ENCODE data around the gene MTAP.

DNA sequence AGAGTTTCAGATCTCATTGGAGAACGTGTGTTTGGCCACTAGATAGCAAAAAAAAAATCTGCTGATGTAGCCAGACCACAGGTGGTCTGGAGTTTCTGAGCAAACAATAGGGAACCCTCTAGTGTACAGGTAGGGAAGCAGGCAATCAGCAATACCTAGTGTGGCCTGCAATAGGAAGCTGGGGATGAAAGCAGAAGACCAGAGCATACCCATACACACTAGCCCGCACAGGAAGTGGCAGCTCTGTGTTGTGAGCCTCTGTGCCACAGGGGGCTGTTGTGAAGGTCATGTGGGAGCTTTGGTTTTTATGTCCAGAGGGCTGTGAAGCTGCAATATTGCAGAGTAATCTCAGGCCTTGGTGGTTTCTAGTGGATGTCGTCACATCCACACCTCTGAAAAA lies 81.2 kb downstream of the MTAP start:
- no peak for TF ChIP-seq EZH2 (IDR thresholded peaks at IDR 0.05; ENCODE audit: borderline replicate concordance, low read depth, low read length, severe bottlenecking)
- TF ChIP-seq, protein P1, sequence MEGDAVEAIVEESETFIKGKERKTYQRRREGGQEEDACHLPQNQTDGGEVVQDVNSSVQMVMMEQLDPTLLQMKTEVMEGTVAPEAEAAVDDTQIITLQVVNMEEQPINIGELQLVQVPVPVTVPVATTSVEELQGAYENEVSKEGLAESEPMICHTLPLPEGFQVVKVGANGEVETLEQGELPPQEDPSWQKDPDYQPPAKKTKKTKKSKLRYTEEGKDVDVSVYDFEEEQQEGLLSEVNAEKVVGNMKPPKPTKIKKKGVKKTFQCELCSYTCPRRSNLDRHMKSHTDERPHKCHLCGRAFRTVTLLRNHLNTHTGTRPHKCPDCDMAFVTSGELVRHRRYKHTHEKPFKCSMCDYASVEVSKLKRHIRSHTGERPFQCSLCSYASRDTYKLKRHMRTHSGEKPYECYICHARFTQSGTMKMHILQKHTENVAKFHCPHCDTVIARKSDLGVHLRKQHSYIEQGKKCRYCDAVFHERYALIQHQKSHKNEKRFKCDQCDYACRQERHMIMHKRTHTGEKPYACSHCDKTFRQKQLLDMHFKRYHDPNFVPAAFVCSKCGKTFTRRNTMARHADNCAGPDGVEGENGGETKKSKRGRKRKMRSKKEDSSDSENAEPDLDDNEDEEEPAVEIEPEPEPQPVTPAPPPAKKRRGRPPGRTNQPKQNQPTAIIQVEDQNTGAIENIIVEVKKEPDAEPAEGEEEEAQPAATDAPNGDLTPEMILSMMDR (IDR thresholded peaks at IDR 0.05; ENCODE audit: borderline replicate concordance, extremely low read depth, low read length, poor library complexity, severe bottlenecking): peak; percentile 11
